MM.1S (cell line): ENCODE measurements around the gene ANKRD12.

Experiments
- DNase-seq: peaks from one replicate; pipeline ENCODE4 v3.0.0-alpha.2; 2015
- H2AFZ ChIP-seq: fragments of 300-600 bp; sonication (generic); 2 replicates; pipeline ENCODE4 v1.6.0; 2016; ENCODE audit warnings: antibody characterized with exemption, low read length
- H3F3A ChIP-seq: fragments of 300-600 bp; sonication (generic); 2 replicates; pipeline ENCODE4 v1.6.1; 2016; ENCODE audit warnings: mild to moderate bottlenecking, antibody characterized with exemption, low read length, moderate library complexity, mixed read lengths; ENCODE audit not compliant: insufficient read depth
- H3K27ac ChIP-seq: fragments of 300-600 bp; sonication (generic); 2 replicates; pipeline ENCODE4 v1.5.1; 2016; ENCODE audit warnings: mild to moderate bottlenecking, low read length
- H3K27me3 ChIP-seq: fragments of 300-600 bp; sonication (generic); replicated peaks from 2 replicates; pipeline ENCODE4 v1.6.0; 2016; ENCODE audit warnings: low read length; ENCODE audit not compliant: insufficient read depth
- H3K36me3 ChIP-seq: fragments of 300-600 bp; sonication (generic); replicated peaks from 2 replicates; pipeline ENCODE4 v1.6.1; 2016; ENCODE audit warnings: mild to moderate bottlenecking, low read length, mixed read lengths; ENCODE audit not compliant: insufficient read depth
- H3K4me1 ChIP-seq: fragments of 300-600 bp; sonication (generic); 2 replicates; pipeline ENCODE4 v1.6.1; 2016; ENCODE audit warnings: low read length, mixed read lengths
- H3K4me2 ChIP-seq: fragments of 300-600 bp; sonication (generic); 2 replicates; pipeline ENCODE4 v1.6.0; 2016; ENCODE audit warnings: low read depth, low read length
- H3K4me3 ChIP-seq: fragments of 300-600 bp; sonication (generic); 2 replicates; pipeline ENCODE4 v1.5.1; 2016; ENCODE audit warnings: low read length, mixed read lengths
- H3K79me2 ChIP-seq: fragments of 300-600 bp; sonication (generic); 2 replicates; pipeline ENCODE4 v1.6.1; 2016; ENCODE audit warnings: mixed run types, low read length, mixed read lengths
- H3K9ac ChIP-seq: fragments of 300-600 bp; sonication (generic); 2 replicates; pipeline ENCODE4 v1.6.1; 2016; ENCODE audit warnings: low read length, mixed read lengths
- H3K9me2 ChIP-seq: fragments of 300-600 bp; sonication (generic); replicated peaks from 2 replicates; pipeline ENCODE4 v1.6.1; 2016; ENCODE audit warnings: mild to moderate bottlenecking, low read length, mixed read lengths; ENCODE audit not compliant: insufficient read depth
- H3K9me3 ChIP-seq: fragments of 300-600 bp; sonication (generic); replicated peaks from 2 replicates; pipeline ENCODE4 v1.6.1; 2016; ENCODE audit warnings: mild to moderate bottlenecking, low read length, mixed read lengths; ENCODE audit not compliant: insufficient read depth
- H4K20me1 ChIP-seq: fragments of 300-600 bp; sonication (generic); 2 replicates; pipeline ENCODE4 v1.6.1; 2016; ENCODE audit warnings: mild to moderate bottlenecking, low read length, moderate library complexity, mixed read lengths; ENCODE audit not compliant: insufficient read depth
- CTCF ChIP-seq: fragments of 300-600 bp; sonication (generic); IDR thresholded peaks from 2 replicates; pipeline ENCODE4 v1.5.1; 2016; ENCODE audit warnings: antibody characterized with exemption, low read length, mixed read lengths
- EZH2 ChIP-seq: fragments of 300-600 bp; sonication (generic); optimal IDR thresholded peaks from 2 replicates; pipeline ENCODE3; 2017; ENCODE audit warnings: low read depth, mild to moderate bottlenecking, antibody characterized with exemption, low read length, mixed read lengths
- EZH2phosphoT487 ChIP-seq: fragments of 300-600 bp; sonication (generic); IDR thresholded peaks from 2 replicates; pipeline ENCODE4 v1.6.1; 2018; ENCODE audit warnings: antibody characterized with exemption, low read length

Gene ANKRD12

GRCh38 chr18:9104244-9104901, 32.2 kb upstream of the ANKRD12 start:
- TF ChIP-seq EZH2 (no peak), CTCF (no peak), EZH2phosphoT487 (no peak)
- H3F3A ChIP-seq, result peaks cover 55% of the 10 kb centered on the region
- no peaks in the 10 kb centered on the region for H3K27me3 ChIP-seq
- peaks cover 10% of the 10 kb centered on the region; the same call in 1 of the 2 replicates for H3K36me3 ChIP-seq
- peak overlapping the region; percentile 87 for H3K27ac ChIP-seq
- H3K79me2 ChIP-seq, result peaks cover 81% of the 10 kb centered on the region
- H3K4me3 ChIP-seq, result peak overlapping the region; percentile 76
- H3K4me2 ChIP-seq, result peak overlapping the region; percentile 69
- no peaks in the 10 kb centered on the region for H3K9me2 ChIP-seq
- H4K20me1 ChIP-seq, result no peaks in the 10 kb centered on the region
- no peak overlapping the region for H2AFZ ChIP-seq
- H3K9ac ChIP-seq, result peak overlapping the region; percentile 97
- no peaks in the 10 kb centered on the region for H3K9me3 ChIP-seq
- 0 out of 2 replicates have a peak, but pooled peaks cover 4% of the 10 kb centered on the region for H3K4me1 ChIP-seq
- peak; percentile 29 for DNase-seq

- peaks cover 10% of the 10 kb centered on the region; the same call in 1 of the 2 replicates for H3K36me3 ChIP-seq
- 0 out of 2 replicates have a peak, but pooled peaks cover 4% of the 10 kb centered on the region for H3K4me1 ChIP-seq
- H3K79me2 ChIP-seq, result peaks cover 91% of the 10 kb centered on the region
Observed at GRCh38 chr18:9105420-9105819, 31.2 kb upstream of the ANKRD12 start.

GRCh38 chr18:9106094-9106493, 30.5 kb upstream of the ANKRD12 start:
- peaks cover 8% of the 10 kb centered on the region for H3K4me1 ChIP-seq
- peaks cover 10% of the 10 kb centered on the region; the same call in 1 of the 2 replicates for H3K36me3 ChIP-seq

More at GRCh38 chr18:9105420-9105819, 31.2 kb upstream of the ANKRD12 start:
- Histone ChIP-seq H3K9ac (peak overlapping the region; percentile 97), H3K9me3 (no peaks in the 10 kb centered on the region), H3K27ac (peak overlapping the region; percentile 87), H3K4me3 (peak overlapping the region; percentile 76), H3K4me2 (peak overlapping the region; percentile 69), H3K27me3 (no peaks in the 10 kb centered on the region), H3K9me2 (no peaks in the 10 kb centered on the region), H3F3A (peaks cover 61% of the 10 kb centered on the region), H2AFZ (no peak overlapping the region), H4K20me1 (no peaks in the 10 kb centered on the region)
- TF ChIP-seq CTCF (no peak), EZH2phosphoT487 (no peak), EZH2 (no peak)
- peak; percentile 69 for DNase-seq

More at GRCh38 chr18:9106094-9106493, 30.5 kb upstream of the ANKRD12 start:
- H3K4me2 ChIP-seq, result peak overlapping the region; percentile 69
- peak; percentile 42 for DNase-seq
- H4K20me1 ChIP-seq, result no peaks in the 10 kb centered on the region
- peak overlapping the region; percentile 76 for H3K4me3 ChIP-seq
- TF ChIP-seq EZH2phosphoT487, result no peak
- TF ChIP-seq CTCF, result no peak
- no peak for TF ChIP-seq EZH2
- no peak overlapping the region for H2AFZ ChIP-seq
- peaks cover 98% of the 10 kb centered on the region for H3K79me2 ChIP-seq
- no peaks in the 10 kb centered on the region for H3K9me3 ChIP-seq
- no peaks in the 10 kb centered on the region for H3K27me3 ChIP-seq
- H3K9ac ChIP-seq, result peak overlapping the region; percentile 97
- H3K9me2 ChIP-seq, result no peaks in the 10 kb centered on the region
- peaks cover 62% of the 10 kb centered on the region for H3F3A ChIP-seq
- H3K27ac ChIP-seq, result peak overlapping the region; percentile 87
